Measurements from ENCODE around the gene FOXK2.

The FOXK2 gene

GRCh38 chr17:82645516-82645915 lies 126.0 kb downstream of the FOXK2 start:
- peak; percentile 55 for DNase-seq

DNA sequence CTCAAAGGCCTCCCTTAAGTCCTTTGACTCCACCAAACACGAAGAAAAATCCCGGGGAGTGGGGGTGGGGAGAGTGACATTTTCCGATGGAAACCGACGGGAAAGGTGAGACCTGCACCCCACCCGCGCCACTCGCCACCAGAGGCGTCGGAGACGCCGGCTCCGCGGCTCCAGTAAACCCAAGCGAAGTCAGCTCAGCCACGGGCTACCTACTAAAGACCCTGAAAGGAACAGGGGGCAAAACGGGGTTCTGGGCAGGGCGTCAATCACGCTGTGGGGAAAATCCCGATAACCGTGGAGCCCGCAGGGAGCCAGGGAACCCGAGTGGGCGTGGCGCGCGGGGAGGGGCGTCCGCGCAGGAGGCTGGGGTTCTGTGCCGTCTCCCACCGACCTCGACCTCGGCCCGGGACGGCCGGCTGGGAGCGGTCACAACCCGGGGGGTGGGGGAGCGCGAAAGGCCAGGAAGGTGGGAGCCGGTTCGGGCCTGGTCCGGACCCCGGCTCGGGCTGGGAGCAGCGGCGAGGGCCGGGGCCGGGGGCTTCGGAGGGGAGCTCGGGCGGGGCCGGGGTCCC lies 128.1 kb downstream of the FOXK2 start:
- peak; percentile 41 for DNase-seq

GRCh38 chr17:82648165-82648668 lies 128.7 kb downstream of the FOXK2 start, which contains the start of gene WDR45B:
Gene WDR45B (minus strand): TSS chr17:82648444. CDS start chr17:82648340, 104 bp downstream.
- peak; percentile 98 for DNase-seq

DNA sequence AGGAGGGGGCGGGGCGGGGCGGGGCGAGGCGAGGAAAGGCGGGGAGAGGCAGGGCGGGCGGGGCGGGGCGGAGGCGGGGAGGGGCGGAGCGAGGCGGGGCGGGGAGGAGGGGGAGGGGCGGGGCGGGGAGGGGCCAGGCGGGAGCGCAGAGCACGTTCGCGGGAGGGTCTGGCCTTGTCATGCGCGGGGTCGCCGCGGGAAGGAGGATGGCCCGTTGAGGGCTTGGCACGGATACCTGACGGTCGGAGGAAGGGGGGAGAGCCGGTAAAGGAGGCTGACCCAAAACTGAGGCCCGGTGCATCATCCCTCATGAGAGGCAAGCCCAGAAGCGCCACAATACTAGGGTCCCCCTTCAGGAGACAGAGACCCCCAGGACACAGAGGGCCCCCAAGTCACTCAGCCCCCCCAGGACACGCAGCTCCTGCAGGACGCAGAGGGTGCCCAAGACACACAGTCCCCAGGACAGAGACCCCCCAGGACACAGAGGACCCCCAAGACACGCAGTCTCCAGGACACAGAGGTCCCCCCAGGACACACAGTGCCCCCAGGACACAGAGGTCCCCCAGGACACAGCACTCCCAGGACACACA lies 129.3 kb downstream of the FOXK2 start:
- DNase-seq: peak; percentile 34

GRCh38 chr17:82649501-82650261 lies 130.1 kb downstream of the FOXK2 start:
- DNase-seq: no peak

DNA sequence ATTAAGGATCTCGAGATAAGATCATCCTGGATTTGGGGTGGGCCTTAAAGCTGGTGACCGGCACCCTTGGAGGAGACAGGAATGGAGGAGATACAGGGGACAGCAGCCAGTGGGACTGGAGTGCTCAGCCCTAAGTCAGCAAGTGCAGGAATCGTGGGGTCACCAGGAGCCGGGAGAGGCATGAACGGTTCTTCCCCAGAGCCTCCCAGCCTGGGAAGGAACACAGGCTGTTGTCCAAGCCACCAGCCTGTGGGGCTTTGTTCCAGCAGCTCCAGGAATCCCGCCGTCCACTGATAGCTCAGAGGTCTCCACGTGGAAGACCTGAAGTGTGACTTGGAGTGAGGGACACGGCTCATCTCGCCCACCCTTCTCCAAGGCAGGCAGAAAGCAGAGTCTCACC lies 131.2 kb downstream of the FOXK2 start:
- DNase-seq: no peak

DNA sequence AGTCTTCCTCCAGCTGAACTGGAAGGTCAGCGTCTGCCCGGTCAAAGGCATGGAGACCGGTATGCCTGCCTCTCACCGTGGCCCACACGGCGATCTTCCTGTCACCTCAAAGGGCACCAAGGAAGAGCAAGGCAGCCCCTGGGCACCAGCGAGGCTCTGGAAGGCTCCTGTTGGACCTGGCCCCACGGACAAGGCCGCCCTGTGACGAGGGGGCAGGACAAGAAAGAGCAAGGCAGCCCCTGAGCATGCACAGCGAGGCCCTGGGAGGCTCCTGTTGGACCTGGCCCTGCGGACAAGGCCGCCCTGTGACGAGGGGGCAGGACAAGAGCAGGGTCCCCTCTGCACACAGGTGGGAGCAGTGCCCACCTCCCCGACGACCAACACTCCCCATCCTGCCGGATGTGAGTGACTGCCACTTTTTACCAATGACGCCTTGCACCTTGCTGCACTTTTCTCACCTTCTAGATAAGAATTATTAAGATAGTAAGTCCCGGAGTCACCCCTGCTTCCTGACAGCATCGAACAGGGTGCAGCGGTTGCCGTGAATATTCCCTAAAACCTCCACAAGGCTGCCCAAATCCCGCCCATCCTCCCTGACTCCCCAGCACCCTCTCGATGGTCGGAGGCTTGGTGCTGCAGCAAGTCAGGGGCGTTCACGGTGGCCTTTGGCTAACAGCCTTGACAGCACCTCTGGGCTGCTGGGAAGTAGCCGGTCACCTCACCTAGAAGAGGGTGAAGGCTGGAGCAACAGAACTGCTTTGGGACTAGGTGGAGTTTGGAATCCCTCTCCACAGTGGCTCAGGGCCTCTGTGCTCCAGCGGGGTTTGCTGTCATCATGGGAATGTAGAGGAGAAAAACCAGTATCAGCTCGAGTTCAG lies 134.4 kb downstream of the FOXK2 start:
- no peak for DNase-seq

Measured in EL (cell line).